ENCODE measurements around the gene FLT3LG.

FLT3LG gene

DNA sequence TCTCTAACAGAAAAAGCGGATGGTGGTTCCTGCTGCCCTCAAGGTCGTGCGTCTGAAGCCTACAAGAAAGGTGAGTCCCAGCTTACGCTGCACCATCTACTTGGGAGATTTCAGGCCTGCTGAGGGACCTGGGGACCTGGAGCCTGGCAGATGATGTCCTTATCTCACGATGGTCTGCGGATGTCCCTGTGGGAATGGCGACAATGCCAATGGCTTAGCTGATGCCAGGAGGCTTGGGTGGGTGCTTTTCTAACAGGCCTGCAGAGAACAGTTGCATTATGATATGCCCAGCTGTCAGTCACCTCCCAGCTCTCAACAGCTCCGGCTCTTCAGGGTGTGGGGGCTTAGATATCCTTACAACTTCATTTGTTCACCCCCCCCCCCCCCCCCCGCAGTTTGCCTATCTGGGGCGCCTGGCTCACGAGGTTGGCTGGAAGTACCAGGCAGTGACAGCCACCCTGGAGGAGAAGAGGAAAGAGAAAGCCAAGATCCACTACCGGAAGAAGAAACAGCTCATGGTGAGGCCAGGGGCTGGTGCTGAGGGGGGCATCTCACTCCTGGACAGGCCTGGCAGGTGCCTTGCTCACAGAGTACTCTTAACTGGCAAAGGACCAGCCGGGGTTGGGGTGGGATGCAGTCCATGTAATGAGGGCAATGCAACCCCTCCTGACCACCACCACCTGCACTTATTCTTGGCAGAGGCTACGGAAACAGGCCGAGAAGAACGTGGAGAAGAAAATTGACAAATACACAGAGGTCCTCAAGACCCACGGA, 17.2 kb downstream of the FLT3LG start:
- in situ Hi-C loops (cut with MboI; ENCODE audit: low pct_unique_long_range_greater_than_20kb, low sequenced_read_pairs, unreplicated experiment): no loop called here
- TF ChIP-seq, protein P1, sequence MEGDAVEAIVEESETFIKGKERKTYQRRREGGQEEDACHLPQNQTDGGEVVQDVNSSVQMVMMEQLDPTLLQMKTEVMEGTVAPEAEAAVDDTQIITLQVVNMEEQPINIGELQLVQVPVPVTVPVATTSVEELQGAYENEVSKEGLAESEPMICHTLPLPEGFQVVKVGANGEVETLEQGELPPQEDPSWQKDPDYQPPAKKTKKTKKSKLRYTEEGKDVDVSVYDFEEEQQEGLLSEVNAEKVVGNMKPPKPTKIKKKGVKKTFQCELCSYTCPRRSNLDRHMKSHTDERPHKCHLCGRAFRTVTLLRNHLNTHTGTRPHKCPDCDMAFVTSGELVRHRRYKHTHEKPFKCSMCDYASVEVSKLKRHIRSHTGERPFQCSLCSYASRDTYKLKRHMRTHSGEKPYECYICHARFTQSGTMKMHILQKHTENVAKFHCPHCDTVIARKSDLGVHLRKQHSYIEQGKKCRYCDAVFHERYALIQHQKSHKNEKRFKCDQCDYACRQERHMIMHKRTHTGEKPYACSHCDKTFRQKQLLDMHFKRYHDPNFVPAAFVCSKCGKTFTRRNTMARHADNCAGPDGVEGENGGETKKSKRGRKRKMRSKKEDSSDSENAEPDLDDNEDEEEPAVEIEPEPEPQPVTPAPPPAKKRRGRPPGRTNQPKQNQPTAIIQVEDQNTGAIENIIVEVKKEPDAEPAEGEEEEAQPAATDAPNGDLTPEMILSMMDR (IDR thresholded peaks at IDR 0.05; ENCODE audit: extremely low read depth, insufficient read depth, missing control alignments): no peak
- DNase-seq (ENCODE audit: low spot score): no peak

DNA sequence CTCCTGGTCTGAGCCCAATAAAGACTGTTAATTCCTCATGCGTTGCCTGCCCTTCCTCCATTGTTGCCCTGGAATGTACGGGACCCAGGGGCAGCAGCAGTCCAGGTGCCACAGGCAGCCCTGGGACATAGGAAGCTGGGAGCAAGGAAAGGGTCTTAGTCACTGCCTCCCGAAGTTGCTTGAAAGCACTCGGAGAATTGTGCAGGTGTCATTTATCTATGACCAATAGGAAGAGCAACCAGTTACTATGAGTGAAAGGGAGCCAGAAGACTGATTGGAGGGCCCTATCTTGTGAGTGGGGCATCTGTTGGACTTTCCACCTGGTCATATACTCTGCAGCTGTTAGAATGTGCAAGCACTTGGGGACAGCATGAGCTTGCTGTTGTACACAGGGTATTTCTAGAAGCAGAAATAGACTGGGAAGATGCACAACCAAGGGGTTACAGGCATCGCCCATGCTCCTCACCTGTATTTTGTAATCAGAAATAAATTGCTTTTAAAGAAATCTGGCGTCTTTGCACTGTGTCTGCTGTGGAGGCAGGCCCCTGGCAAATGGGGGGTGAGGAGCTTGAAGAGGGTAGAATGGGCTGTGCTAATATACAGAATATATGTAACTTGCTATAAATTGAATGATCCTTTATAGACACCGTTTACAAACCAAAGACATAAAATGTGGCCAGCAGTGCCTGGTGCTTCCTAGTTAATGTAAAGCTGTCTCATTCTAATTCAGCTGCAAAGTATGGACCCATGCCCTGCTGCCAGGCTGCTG, 18.0 kb downstream of the FLT3LG start:
- in situ Hi-C loops (cut with MboI; ENCODE audit: low pct_unique_long_range_greater_than_20kb, low sequenced_read_pairs, unreplicated experiment): no loop called here
- DNase-seq (ENCODE audit: low spot score): no peak
- TF ChIP-seq, protein P1 (IDR thresholded peaks at IDR 0.05; ENCODE audit: extremely low read depth, insufficient read depth, missing control alignments): no peak

DNA sequence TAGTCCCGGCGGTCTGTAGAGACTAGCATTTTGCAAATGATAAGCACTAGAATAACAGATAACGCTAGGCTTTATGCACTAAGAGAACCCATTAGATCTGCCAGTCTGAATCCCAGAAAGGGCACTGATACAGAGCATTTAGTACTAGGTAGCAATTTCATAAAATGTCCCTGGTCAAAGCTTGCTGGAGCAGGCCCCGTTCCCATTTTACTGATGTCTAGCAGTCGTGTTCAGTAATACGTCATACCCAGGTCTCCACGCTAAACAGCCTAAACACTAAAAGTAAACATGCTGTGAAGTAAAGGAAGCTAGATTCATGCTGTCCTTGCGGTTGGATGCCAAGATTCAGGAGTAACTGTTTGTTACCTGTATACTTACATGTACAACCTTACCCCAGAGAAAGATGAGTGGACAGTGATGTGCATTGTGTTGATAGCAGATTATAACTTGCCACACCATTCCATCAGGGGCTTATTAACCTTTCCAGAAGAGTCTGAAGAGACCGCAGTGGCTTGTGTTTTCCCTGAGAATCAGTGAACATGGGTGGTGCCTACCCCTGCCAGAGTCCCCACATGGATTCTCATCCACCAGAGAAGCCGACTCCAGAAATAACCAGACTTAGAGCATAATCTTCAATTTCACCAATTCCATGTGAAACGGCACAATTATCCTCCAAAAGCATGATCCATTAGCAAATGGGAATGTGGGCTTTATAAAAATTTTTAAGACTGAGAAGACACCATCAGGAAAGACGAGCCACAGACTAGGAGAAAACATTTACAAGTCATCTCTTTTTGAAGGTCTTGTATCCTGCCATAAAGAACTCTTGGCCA, 18.8 kb downstream of the FLT3LG start:
- in situ Hi-C loops (cut with MboI; ENCODE audit: low pct_unique_long_range_greater_than_20kb, low sequenced_read_pairs, unreplicated experiment): no loop called here
- no peak for DNase-seq (ENCODE audit: low spot score)
- TF ChIP-seq, protein P1 (IDR thresholded peaks at IDR 0.05; ENCODE audit: extremely low read depth, insufficient read depth, missing control alignments): no peak

DNA sequence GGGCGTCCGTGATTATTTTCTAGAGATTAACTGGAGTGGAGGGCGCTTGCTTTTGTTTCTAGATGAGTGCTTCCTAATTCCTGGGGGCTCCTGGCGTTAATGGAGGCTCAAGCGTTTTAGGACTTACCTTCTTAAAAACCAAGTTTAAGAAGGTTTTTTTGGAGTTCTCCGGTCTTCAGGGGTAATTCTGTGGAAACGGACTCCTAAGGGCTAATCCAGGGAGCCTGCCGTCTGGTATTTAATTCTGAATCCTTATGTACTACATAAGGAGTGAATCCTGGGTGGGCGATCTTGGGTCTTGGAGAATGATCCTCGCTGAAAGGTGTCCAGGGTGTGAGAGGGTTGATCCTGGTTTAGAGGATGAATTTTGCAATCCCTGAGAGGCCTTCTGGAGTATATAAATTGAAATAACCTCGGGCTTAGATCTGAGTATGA, 22.6 kb downstream of the FLT3LG start:
- DNase-seq (ENCODE audit: low spot score): no peak
- in situ Hi-C loops (cut with MboI; ENCODE audit: low pct_unique_long_range_greater_than_20kb, low sequenced_read_pairs, unreplicated experiment): no loop called here
- TF ChIP-seq, protein P1 (IDR thresholded peaks at IDR 0.05; ENCODE audit: extremely low read depth, insufficient read depth, missing control alignments): no peak

DNA sequence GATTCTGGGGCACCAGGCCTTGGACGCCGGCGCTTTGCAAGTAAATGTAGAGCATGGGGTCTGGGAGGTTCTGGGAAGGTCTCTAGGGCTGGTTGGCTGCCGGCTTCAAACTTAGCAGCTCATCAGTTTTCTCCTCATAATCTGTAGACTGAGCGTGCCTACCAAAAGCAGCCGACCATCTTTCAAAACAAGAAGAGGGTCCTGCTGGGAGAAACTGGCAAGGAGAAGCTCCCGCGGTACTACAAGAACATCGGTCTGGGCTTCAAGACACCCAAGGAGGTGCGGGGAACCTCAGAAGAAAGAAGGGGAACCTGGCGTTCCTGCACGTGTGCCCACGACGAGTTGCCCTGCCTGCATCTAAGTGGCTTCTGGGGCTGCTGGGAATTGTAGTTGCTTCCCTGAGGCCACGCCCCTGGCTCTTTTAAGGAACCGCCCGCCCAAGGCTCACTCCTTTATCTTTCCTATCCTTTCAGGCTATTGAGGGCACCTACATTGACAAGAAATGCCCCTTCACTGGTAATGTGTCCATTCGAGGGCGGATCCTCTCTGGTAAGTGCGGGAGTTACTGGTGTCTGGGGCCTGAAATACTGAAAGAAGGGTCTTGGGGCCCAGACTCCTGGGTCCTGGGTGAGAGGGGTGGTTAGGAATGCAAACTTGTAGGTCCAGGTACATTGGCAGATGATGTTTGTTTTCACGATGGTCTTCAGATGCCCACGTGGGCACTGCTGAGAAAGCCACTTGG, 23.2 kb downstream of the FLT3LG start:
- in situ Hi-C loops (cut with MboI; ENCODE audit: low pct_unique_long_range_greater_than_20kb, low sequenced_read_pairs, unreplicated experiment): no loop called here
- TF ChIP-seq, protein P1 (IDR thresholded peaks at IDR 0.05; ENCODE audit: extremely low read depth, insufficient read depth, missing control alignments): no peak
- peak; percentile 69 for DNase-seq (ENCODE audit: low spot score)

DNA sequence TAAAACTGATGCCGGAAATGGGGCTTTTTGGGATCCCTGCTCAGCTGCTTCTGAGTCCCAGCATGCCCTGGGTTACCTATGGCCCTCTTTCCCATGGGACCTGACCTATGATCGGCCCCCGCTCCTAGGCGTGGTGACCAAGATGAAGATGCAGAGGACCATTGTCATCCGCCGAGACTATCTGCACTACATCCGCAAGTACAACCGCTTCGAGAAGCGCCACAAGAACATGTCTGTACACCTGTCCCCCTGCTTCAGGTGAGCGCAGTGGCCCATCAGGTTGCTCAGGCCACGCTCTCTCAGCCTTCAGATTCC, 23.7 kb downstream of the FLT3LG start:
- no peak for DNase-seq (ENCODE audit: low spot score)
- in situ Hi-C loops (cut with MboI; ENCODE audit: low pct_unique_long_range_greater_than_20kb, low sequenced_read_pairs, unreplicated experiment): no loop called here
- TF ChIP-seq, protein P1 (IDR thresholded peaks at IDR 0.05; ENCODE audit: extremely low read depth, insufficient read depth, missing control alignments): no peak
